Osteoblast (primary cell): Measurements from ENCODE around the gene FDX1. TPM values are rescaled to one million over a fixed set of nuclear protein-coding genes. Genes with fewer than 3 reads are reported as not detected.
A peak's percentile ranks its signal among the peaks of the same experiment; 100 is the strongest.

ENCODE experiments used
- DNase-seq: peaks from one replicate; pipeline ENCODE4 v3.0.0; 2011; ENCODE audit warnings: low spot score, mixed read lengths; ENCODE audit not compliant: insufficient read length; ENCODE audit errors: missing footprints
- H2AFZ ChIP-seq: 2 replicates; pipeline ENCODE4 v1.6.0; 2011; ENCODE audit warnings: mild to moderate bottlenecking, low read length
- H3K27ac ChIP-seq: 2 replicates; pipeline ENCODE4 v1.5.1; 2011; ENCODE audit warnings: mild to moderate bottlenecking, low read depth, low read length, moderate library complexity
- H3K27me3 ChIP-seq: 2 replicates; pipeline ENCODE4 v1.6.0; 2012; ENCODE audit warnings: mild to moderate bottlenecking, control low read depth, inconsistent platforms, low read length, moderate library complexity; ENCODE audit not compliant: insufficient read depth
- H3K36me3 ChIP-seq: 2 replicates; pipeline ENCODE4 v1.5.1; 2011; ENCODE audit warnings: mild to moderate bottlenecking, low read length, control low read depth, moderate library complexity; ENCODE audit not compliant: insufficient read depth
- H3K4me1 ChIP-seq: 2 replicates; pipeline ENCODE4 v1.5.1; 2011; ENCODE audit warnings: mild to moderate bottlenecking, low read length, control low read depth, moderate library complexity; ENCODE audit not compliant: insufficient read depth
- H3K4me2 ChIP-seq: 2 replicates; pipeline ENCODE4 v1.6.0; 2011; ENCODE audit warnings: mild to moderate bottlenecking, low read length; ENCODE audit not compliant: insufficient read depth
- H3K4me3 ChIP-seq: fragments of 200-600 bp; sonication (generic); 3 replicates; pipeline ENCODE4 v1.5.1; 2012; ENCODE audit warnings: mild to moderate bottlenecking, low read length, inconsistent platforms; ENCODE audit not compliant: insufficient read depth
- H3K79me2 ChIP-seq: 2 replicates; pipeline ENCODE4 v1.6.0; 2012; ENCODE audit warnings: mild to moderate bottlenecking, low read length, control low read depth, inconsistent platforms; ENCODE audit not compliant: insufficient read depth
- H3K9me3 ChIP-seq: 2 replicates; pipeline ENCODE4 v1.5.1; 2011; ENCODE audit warnings: low read depth, low read length, control low read depth
- H4K20me1 ChIP-seq: 2 replicates; pipeline ENCODE4 v1.6.0; 2012; ENCODE audit warnings: mild to moderate bottlenecking, low read length, control low read depth; ENCODE audit not compliant: insufficient read depth
- total RNA-seq: library from RNA; depleted of rRNA; stranded (reverse); fragments of >200 nt; gene quantifications from 2 replicates; pipeline ENCODE4 v1.2.3, GENCODE V29; 2012
- TF ChIP-seq, protein P1 (sequence below): IDR thresholded peaks from 2 replicates; pipeline ENCODE4 v1.5.1; 2011; ENCODE audit warnings: mild to moderate bottlenecking, low read depth, low read length, moderate library complexity; ENCODE audit errors: extremely low read depth

Gene FDX1
- total RNA-seq, 1 donor: 9.0 TPM

DNA sequence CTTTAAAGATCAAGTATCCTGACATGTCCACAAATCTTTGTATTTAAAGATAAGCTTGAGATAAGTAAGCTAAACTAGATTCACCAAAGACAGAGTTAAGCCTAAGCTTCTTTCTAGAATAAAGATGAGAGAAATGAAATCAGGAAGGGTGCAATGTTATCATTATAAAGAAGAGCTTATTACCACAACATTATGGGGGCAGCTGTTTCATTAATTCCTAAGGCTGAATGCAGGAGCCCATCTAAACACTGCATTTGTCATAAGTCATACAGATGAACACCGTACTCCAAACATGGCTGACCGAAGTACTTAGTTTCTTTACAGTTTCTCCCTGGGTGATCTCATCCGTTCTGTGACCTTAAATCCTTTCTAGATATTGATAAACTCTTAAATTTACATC lies 16.3 kb downstream of the FDX1 start:
- peaks cover 8% of the 10 kb centered on the region for H4K20me1 ChIP-seq
- H3K4me1 ChIP-seq: peaks cover 5% of the 10 kb centered on the region
- H2AFZ ChIP-seq: no peak overlapping the region
- H3K27me3 ChIP-seq: no peaks in the 10 kb centered on the region
- H3K4me2 ChIP-seq: no peak overlapping the region
- H3K36me3 ChIP-seq: no peaks in the 10 kb centered on the region
- H3K9me3 ChIP-seq: no peaks in the 10 kb centered on the region
- DNase-seq: no peak
- H3K27ac ChIP-seq: no peak overlapping the region
- TF ChIP-seq, protein P1, sequence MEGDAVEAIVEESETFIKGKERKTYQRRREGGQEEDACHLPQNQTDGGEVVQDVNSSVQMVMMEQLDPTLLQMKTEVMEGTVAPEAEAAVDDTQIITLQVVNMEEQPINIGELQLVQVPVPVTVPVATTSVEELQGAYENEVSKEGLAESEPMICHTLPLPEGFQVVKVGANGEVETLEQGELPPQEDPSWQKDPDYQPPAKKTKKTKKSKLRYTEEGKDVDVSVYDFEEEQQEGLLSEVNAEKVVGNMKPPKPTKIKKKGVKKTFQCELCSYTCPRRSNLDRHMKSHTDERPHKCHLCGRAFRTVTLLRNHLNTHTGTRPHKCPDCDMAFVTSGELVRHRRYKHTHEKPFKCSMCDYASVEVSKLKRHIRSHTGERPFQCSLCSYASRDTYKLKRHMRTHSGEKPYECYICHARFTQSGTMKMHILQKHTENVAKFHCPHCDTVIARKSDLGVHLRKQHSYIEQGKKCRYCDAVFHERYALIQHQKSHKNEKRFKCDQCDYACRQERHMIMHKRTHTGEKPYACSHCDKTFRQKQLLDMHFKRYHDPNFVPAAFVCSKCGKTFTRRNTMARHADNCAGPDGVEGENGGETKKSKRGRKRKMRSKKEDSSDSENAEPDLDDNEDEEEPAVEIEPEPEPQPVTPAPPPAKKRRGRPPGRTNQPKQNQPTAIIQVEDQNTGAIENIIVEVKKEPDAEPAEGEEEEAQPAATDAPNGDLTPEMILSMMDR: no peak
- H3K4me3 ChIP-seq: no peak overlapping the region
- peaks cover 12% of the 10 kb centered on the region for H3K79me2 ChIP-seq

DNA sequence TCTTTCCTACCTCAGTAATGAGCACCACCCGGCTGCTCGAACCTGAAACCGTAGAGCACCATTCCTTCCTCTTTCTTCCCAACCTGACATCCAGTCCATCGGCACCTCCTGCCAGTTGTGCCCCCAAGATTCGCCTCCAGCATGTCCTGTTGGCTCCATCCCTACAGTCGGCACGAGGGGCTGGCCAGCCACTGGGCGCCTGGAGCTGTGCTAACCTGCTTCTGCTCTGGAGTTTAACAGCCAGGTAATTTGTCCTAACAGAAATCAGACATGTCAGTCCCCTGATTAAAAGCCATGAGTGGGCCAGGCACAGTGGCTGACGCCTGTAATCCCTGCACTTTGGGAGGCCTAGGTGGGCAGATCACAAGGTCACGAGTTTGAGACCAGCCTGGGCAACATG lies 16.8 kb downstream of the FDX1 start:
- Histone ChIP-seq H3K4me3 (no peak overlapping the region), H3K27ac (no peak overlapping the region), H3K79me2 (peaks cover 11% of the 10 kb centered on the region), H3K4me1 (peaks cover 5% of the 10 kb centered on the region), H2AFZ (no peak overlapping the region), H3K27me3 (no peaks in the 10 kb centered on the region), H4K20me1 (peaks cover 8% of the 10 kb centered on the region), H3K4me2 (no peak overlapping the region), H3K36me3 (no peaks in the 10 kb centered on the region), H3K9me3 (no peaks in the 10 kb centered on the region)
- TF ChIP-seq, protein P1: no peak
- no peak for DNase-seq

DNA sequence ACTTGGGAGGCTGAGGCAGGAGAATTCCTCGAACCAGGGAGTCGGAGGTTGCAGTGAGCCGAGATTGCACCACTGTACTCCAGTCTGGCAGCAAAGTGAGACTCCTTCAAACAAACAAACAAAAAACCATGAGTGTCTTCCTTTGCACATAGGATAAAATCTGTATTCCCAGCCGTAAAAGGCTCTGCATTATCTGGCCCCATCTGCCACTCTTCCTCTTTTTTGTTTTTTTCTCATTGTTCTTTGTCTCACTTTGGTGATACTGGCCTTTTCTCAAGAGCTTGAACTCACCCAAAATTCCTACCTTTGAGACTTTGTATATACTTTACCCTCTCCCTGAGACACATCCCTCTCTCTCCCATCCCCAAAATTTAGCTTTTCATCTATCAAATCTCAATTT lies 17.6 kb downstream of the FDX1 start:
- TF ChIP-seq, protein P1: no peak

DNA sequence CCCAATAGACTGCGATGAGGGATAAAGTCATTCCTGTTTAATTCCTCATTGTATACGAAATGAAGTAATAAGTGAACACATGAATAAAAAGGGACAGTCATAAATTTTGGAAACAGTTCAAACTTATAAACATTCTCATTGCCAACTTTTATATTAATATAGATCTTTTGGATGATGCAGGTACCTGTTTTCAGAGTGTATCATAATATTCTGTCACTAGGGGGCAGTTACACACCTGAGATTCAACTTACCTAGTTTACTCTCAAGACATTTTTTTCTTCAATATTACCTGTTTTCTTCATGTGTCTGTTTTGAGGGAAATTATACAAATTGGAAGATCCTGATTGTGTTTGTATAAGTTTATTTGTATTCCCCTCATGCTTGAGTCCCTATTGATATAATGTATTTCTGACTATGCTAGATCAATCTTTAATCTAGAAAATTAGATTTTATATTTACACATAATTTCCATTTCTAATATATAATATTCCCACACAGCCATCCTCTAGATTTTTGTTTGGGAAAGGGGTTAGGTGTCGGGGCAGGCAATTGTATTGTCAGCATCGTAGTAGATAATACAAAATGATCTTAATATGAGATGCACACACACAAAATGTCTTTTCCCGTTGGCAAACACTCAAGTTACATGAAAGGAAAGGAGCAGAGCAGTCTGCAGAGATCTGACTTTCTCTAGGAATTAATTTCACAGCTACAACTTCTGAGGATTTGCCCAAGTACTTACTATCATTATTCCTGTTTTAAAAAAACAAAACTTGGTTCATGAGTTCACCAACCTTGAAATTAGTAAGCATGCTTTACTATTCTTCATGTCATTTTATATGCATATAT lies 18.4 kb downstream of the FDX1 start:
- peaks cover 8% of the 10 kb centered on the region for H3K79me2 ChIP-seq
- no peak overlapping the region for H2AFZ ChIP-seq
- H3K9me3 ChIP-seq: no peaks in the 10 kb centered on the region
- peaks cover 5% of the 10 kb centered on the region for H3K4me1 ChIP-seq
- H4K20me1 ChIP-seq: peaks cover 5% of the 10 kb centered on the region
- H3K27ac ChIP-seq: no peak overlapping the region
- H3K36me3 ChIP-seq: no peaks in the 10 kb centered on the region
- no peak overlapping the region for H3K4me2 ChIP-seq
- H3K27me3 ChIP-seq: no peaks in the 10 kb centered on the region
- DNase-seq: no peak
- no peak overlapping the region for H3K4me3 ChIP-seq
- TF ChIP-seq, protein P1: peak; percentile 30

More for the DNA sequence above, 17.6 kb downstream of the FDX1 start:
- Histone ChIP-seq H3K4me2 (no peak overlapping the region), H4K20me1 (peaks cover 8% of the 10 kb centered on the region), H3K27ac (no peak overlapping the region), H3K9me3 (no peaks in the 10 kb centered on the region), H2AFZ (no peak overlapping the region), H3K79me2 (peaks cover 11% of the 10 kb centered on the region), H3K27me3 (no peaks in the 10 kb centered on the region), H3K36me3 (no peaks in the 10 kb centered on the region), H3K4me1 (peaks cover 5% of the 10 kb centered on the region), H3K4me3 (no peak overlapping the region)
- DNase-seq: no peak
